Ovary (tissue), 3 donors: ENCODE results near the gene SLK.

Source experiments
- CTCF ChIP-seq, 3 donors: fragments of 450-650 bp in 2 of 3; fragments of 200-600 bp in 1 of 3; IDR thresholded peaks; one replicate each; pipeline versions ENCODE4 v1.5.1 to v1.8.0; 2016 to 2022; ENCODE audit warnings: antibody characterized with exemption in 3 of 3, mild to moderate bottlenecking in 1 of 3
- EP300 ChIP-seq: sonication (generic); formaldehyde crosslinking; IDR thresholded peaks from one replicate; pipeline ENCODE4 v1.6.1; 2017; ENCODE audit warnings: antibody characterized with exemption
- donor health status: DM: no; HTN: no; CAD: no.

DNA sequence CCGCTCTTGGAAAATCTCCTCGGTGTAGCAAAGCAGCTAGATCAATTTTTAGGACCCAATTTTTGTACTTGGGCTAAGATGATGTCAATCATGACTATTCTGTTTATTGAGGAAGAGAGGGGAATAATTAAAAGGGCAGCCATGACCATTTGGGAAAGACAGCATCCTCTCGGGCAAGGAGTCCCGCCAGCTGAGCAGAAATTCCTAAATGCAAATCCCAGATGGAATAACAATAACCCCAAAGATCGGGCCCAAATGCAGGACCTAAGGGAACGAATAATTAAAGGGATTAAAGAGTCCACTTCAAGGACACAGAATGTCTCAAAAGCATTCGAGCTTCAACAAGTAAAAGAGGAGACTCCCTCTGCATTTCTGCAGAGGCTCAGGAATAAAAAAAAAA lies 100.0 kb downstream of the SLK start:
- TF ChIP-seq CTCF (IDR thresholded peaks at IDR 0.05) = no peak
- TF ChIP-seq EP300 = no peak
